ENCODE data around the gene SERPINB6.

GRCh38 chr6:2989332-2990247, 18.2 kb upstream of the SERPINB6 start:
- TF ChIP-seq CTCF (IDR thresholded peaks at IDR 0.05; ENCODE audit: low read length) = no peak; the same call in none of the 2 replicates
- no peak for TF ChIP-seq EZH2 (IDR thresholded peaks at IDR 0.05; ENCODE audit: borderline replicate concordance, low read length)
